Epithelial cell of esophagus (primary cell): Measurements from ENCODE around the gene AQP10.
"Not testable (repeated sequence)": the region's sequence is repeated elsewhere in the genome, so short reads cannot be mapped to it uniquely, and the experiment has no call there.

Experiments used
- DNase-seq: peaks from one replicate; pipeline ENCODE4 v3.0.0; 2010; ENCODE audit warnings: low read depth
- H3K4me3 ChIP-seq: 2 replicates; pipeline ENCODE4 v1.5.1; 2011; ENCODE audit warnings: mild to moderate bottlenecking, low read length, control low read depth
- CTCF ChIP-seq: IDR thresholded peaks from 2 replicates; pipeline ENCODE4 v1.5.1; 2011; ENCODE audit warnings: low read depth, mild to moderate bottlenecking, low read length, control low read depth, inconsistent platforms; ENCODE audit not compliant: insufficient read depth; ENCODE audit errors: missing control alignments

The AQP10 gene

GRCh38 chr1:154320882-154321608 is at the start of gene AQP10:
AQP10 (plus strand) TSS chr1:154321093; CDS start chr1:154321156, 63 bp downstream.
- DNase-seq, result peak; percentile 82
- H3K4me3 ChIP-seq, result no peak within 1 kb of the TSS
- TF ChIP-seq CTCF, result peak; percentile 20

- peak; percentile 96 for DNase-seq
- H3K4me3 ChIP-seq, result peak within 1 kb of the TSS; percentile 100
- TF ChIP-seq CTCF, result peak; percentile 74
These were observed 48.5 kb upstream of the AQP10 start, which contains the start of gene HAX1 for GRCh38 chr1:154272217-154272998. HAX1 (plus strand) TSS chr1:154272629; CDS start chr1:154272724, 95 bp downstream.

GRCh38 chr1:154272999-154273563 is 47.8 kb upstream of the AQP10 start:
- H3K4me3 ChIP-seq, result peak overlapping the region; percentile 100
- no peak for DNase-seq
- TF ChIP-seq CTCF, result no peak

DNA sequence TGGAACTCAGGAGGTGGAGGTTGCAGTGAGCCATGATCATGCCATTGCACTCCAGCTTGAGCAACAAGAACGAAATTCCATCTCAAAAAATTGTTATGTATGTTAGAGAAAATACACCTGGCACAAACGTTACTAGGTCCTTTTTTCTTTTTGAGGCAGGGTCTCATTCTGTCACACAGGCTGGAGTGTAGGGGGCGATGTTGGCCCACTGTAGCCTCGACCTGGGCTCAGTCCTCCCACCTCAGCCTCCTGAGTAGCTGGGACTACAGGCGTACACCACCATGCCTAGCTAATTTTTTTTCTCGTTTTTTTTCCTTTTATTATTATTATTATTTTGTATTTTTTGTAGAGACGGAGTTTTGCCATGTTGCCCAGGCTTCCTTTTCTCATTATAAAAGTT is 44.1 kb upstream of the AQP10 start:
- DNase-seq, result no peak
- no peak overlapping the region for H3K4me3 ChIP-seq
- TF ChIP-seq CTCF, result peak; percentile 27

- H3K4me3 ChIP-seq, DNase-seq: not testable (repeated sequence)
These were observed 33.3 kb upstream of the AQP10 start for GRCh38 chr1:154287591-154287990.

DNA sequence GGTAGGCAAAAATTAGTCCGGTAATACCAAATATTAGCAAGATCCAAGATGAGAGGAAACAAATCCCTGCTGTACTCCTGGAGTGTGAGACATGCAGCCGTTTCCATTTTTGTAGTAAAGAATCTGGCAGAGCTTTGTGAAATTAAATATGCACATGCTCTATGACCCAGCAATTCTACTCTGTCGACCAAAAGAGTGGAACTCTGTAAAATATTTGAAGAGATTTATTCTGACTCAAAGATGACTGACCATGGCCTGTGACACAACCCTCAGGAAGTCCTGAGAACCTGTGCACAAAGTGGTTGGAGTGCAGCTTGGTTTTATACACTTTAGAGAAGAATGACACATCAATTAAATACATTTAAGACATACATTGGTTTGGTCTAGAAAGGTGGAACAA is 32.2 kb upstream of the AQP10 start:
- TF ChIP-seq CTCF, result no peak
- no peak overlapping the region for H3K4me3 ChIP-seq
- DNase-seq, result no peak

- no peak for DNase-seq
- no peak overlapping the region for H3K4me3 ChIP-seq
- TF ChIP-seq CTCF, result no peak
These were observed 30.0 kb upstream of the AQP10 start for GRCh38 chr1:154290921-154291320.
